HEK293 (cell line): ENCODE results near the gene GOLGA6L22.
"Not testable (repeated sequence)": the region's sequence is repeated elsewhere in the genome, so short reads cannot be mapped to it uniquely, and the experiment has no call there.

ENCODE experiments used
- KLF1 ChIP-seq: fragments of 450-650 bp; formaldehyde crosslinking; IDR thresholded peaks from 2 replicates; pipeline ENCODE4 v1.5.1; 2016; ENCODE audit warnings: missing biosample characterization, missing genetic modification characterization
- ZNF133 ChIP-seq: fragments of 450-650 bp; formaldehyde crosslinking; IDR thresholded peaks from 2 replicates; pipeline ENCODE4 v1.5.1; 2016; ENCODE audit warnings: missing biosample characterization, missing genetic modification characterization
- ZNF175 ChIP-seq: fragments of 450-650 bp; formaldehyde crosslinking; IDR thresholded peaks from 2 replicates; pipeline ENCODE4 v1.5.1; 2016; ENCODE audit warnings: missing biosample characterization, missing genetic modification characterization
- ZNF19 ChIP-seq: fragments of 450-650 bp; formaldehyde crosslinking; IDR thresholded peaks from 2 replicates; pipeline ENCODE4; 2016; ENCODE audit warnings: missing biosample characterization, missing genetic modification characterization, low read depth
- ZNF660 ChIP-seq: fragments of 450-650 bp; IDR thresholded peaks from 2 replicates; pipeline ENCODE4 v1.5.1; 2018; ENCODE audit warnings: missing biosample characterization, mild to moderate bottlenecking, missing genetic modification characterization
- TF ChIP-seq, protein P1 (sequence below): fragments of 450-650 bp; formaldehyde crosslinking; IDR thresholded peaks from 2 replicates; pipeline ENCODE4 v1.5.1; 2017; ENCODE audit warnings: missing biosample characterization, missing genetic modification characterization
- TF ChIP-seq, protein P2 (sequence below): fragments of 450-650 bp; formaldehyde crosslinking; IDR thresholded peaks from 2 replicates; pipeline ENCODE4 v1.5.1; 2016; ENCODE audit warnings: missing biosample characterization, missing genetic modification characterization
- TF ChIP-seq, protein P3 (sequence below): fragments of 450-650 bp; formaldehyde crosslinking; IDR thresholded peaks from 2 replicates; pipeline ENCODE4 v1.5.1; 2017; ENCODE audit warnings: missing biosample characterization, mild to moderate bottlenecking, missing genetic modification characterization, moderate library complexity
- TF ChIP-seq, protein P4 (sequence below): fragments of 450-650 bp; formaldehyde crosslinking; IDR thresholded peaks from 2 replicates; pipeline ENCODE4 v1.5.1; 2016; ENCODE audit warnings: missing biosample characterization, missing genetic modification characterization

DNA sequence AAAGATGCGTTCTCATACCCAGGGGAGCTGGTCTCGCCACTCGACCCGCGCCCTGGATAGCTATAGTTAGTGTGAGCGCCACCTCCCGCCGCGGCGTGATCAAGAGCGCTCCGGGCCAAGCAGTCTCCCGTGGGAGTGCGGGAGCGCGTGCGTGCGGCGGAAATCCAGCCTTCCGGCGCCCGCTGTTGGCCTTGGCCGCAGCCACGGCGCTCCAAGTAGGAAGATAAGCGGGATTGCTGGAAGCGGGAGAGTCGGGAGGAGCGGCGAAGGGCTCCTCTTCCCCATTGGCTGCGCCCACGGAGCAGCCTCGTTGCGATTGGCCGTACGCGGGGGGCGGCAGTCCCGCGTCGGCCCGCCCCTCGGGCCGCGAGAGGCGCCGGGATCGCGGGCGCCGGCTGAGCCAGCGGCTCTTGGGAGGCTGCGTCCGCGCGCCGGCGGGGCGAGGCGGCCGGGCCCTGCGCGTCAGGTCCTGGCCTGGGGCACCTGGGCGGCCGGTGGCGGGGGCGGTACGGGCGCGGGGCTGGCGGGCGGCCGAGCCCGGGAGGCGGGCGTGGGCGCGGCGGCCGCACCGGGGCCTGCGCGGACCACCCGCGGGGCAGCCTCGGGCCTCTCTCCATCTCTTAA, 35.9 kb downstream of the GOLGA6L22 start:
- TF ChIP-seq, protein P1, sequence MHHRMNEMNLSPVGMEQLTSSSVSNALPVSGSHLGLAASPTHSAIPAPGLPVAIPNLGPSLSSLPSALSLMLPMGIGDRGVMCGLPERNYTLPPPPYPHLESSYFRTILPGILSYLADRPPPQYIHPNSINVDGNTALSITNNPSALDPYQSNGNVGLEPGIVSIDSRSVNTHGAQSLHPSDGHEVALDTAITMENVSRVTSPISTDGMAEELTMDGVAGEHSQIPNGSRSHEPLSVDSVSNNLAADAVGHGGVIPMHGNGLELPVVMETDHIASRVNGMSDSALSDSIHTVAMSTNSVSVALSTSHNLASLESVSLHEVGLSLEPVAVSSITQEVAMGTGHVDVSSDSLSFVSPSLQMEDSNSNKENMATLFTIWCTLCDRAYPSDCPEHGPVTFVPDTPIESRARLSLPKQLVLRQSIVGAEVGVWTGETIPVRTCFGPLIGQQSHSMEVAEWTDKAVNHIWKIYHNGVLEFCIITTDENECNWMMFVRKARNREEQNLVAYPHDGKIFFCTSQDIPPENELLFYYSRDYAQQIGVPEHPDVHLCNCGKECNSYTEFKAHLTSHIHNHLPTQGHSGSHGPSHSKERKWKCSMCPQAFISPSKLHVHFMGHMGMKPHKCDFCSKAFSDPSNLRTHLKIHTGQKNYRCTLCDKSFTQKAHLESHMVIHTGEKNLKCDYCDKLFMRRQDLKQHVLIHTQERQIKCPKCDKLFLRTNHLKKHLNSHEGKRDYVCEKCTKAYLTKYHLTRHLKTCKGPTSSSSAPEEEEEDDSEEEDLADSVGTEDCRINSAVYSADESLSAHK (tag by site-specific recombination) = not testable (repeated sequence)
- TF ChIP-seq ZNF133 (tag by site-specific recombination); ZNF660 (tag by site-specific recombination); ZNF175; ZNF19; KLF1 (tag by site-specific recombination): not testable (repeated sequence)
- TF ChIP-seq, protein P2, sequence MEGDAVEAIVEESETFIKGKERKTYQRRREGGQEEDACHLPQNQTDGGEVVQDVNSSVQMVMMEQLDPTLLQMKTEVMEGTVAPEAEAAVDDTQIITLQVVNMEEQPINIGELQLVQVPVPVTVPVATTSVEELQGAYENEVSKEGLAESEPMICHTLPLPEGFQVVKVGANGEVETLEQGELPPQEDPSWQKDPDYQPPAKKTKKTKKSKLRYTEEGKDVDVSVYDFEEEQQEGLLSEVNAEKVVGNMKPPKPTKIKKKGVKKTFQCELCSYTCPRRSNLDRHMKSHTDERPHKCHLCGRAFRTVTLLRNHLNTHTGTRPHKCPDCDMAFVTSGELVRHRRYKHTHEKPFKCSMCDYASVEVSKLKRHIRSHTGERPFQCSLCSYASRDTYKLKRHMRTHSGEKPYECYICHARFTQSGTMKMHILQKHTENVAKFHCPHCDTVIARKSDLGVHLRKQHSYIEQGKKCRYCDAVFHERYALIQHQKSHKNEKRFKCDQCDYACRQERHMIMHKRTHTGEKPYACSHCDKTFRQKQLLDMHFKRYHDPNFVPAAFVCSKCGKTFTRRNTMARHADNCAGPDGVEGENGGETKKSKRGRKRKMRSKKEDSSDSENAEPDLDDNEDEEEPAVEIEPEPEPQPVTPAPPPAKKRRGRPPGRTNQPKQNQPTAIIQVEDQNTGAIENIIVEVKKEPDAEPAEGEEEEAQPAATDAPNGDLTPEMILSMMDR (tag by site-specific recombination) = not testable (repeated sequence)
- TF ChIP-seq, protein P3, sequence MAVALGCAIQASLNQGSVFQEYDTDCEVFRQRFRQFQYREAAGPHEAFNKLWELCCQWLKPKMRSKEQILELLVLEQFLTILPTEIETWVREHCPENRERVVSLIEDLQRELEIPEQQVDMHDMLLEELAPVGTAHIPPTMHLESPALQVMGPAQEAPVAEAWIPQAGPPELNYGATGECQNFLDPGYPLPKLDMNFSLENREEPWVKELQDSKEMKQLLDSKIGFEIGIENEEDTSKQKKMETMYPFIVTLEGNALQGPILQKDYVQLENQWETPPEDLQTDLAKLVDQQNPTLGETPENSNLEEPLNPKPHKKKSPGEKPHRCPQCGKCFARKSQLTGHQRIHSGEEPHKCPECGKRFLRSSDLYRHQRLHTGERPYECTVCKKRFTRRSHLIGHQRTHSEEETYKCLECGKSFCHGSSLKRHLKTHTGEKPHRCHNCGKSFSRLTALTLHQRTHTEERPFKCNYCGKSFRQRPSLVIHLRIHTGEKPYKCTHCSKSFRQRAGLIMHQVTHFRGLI (tag by site-specific recombination) = not testable (repeated sequence)
- TF ChIP-seq, protein P4, sequence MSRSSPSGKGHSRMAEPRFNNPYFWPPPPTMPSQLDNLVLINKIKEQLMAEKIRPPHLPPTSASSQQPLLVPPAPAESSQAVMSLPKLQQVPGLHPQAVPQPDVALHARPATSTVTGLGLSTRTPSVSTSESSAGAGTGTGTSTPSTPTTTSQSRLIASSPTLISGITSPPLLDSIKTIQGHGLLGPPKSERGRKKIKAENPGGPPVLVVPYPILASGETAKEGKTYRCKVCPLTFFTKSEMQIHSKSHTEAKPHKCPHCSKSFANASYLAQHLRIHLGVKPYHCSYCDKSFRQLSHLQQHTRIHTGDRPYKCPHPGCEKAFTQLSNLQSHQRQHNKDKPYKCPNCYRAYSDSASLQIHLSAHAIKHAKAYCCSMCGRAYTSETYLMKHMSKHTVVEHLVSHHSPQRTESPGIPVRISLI = not testable (repeated sequence)
